Sigmoid colon (tissue), 7 donors: ENCODE measurements around the gene AFF2. TPM values are rescaled to one million over a fixed set of nuclear protein-coding genes. Genes with fewer than 3 reads are reported as not detected.

ENCODE experiments used
- DNase-seq: peaks from one replicate; pipeline ENCODE4 v3.0.0-alpha.2; 2019
- H3K27ac ChIP-seq, 4 donors: fragments of 200-600 bp; sonication (generic); one replicate each; pipeline ENCODE4 v1.5.1; 2016 to 2019; ENCODE audit warnings: mild to moderate bottlenecking in 1 of 4
- H3K27me3 ChIP-seq, 3 donors: fragments of 200-600 bp; sonication (generic); one replicate each; pipeline ENCODE4 v1.5.1; 2019; ENCODE audit warnings: mild to moderate bottlenecking in 1 of 3
- H3K36me3 ChIP-seq, 4 donors: fragments of 200-600 bp; sonication (generic); one replicate each; pipeline ENCODE4 v1.5.1; 2016 to 2019
- H3K4me1 ChIP-seq, 4 donors: fragments of 200-600 bp; sonication (generic); one replicate each; pipeline ENCODE4 v1.5.1; 2017 to 2019
- H3K4me3 ChIP-seq, 4 donors: fragments of 200-600 bp; sonication (generic); one replicate each; pipeline ENCODE4 v1.5.1; 2017 to 2019; ENCODE audit warnings: mild to moderate bottlenecking in 2 of 4, moderate library complexity in 1 of 4
- H3K9me3 ChIP-seq, 4 donors: fragments of 200-600 bp in 3 of 4; sonication (generic) in 3 of 4; one replicate each; pipeline versions ENCODE4 v1.5.1 to v1.6.1; 2013 to 2019
- CTCF ChIP-seq, 4 experiments: fragments of 450-650 bp in 3 of 4; fragments of 200-600 bp in 1 of 4; IDR thresholded peaks; one replicate each; pipeline ENCODE4 v1.5.1; 2016 to 2019; ENCODE audit warnings: antibody characterized with exemption in 4 of 4, mild to moderate bottlenecking in 3 of 4, moderate library complexity in 2 of 4
- EP300 ChIP-seq, 4 donors: sonication (generic); formaldehyde crosslinking; IDR thresholded peaks; one replicate each; pipeline ENCODE4 v1.6.1; 2017; ENCODE audit warnings: antibody characterized with exemption in 4 of 4
- POLR2A ChIP-seq, 2 donors: fragments of 450-650 bp; IDR thresholded peaks; one replicate each; pipeline ENCODE4 v1.6.1; 2016; ENCODE audit warnings: antibody characterized with exemption in 2 of 2, mild to moderate bottlenecking in 2 of 2, moderate library complexity in 2 of 2
- POLR2AphosphoS5 ChIP-seq, 4 donors: sonication (generic); formaldehyde crosslinking; IDR thresholded peaks; one replicate each; pipeline ENCODE4 v1.6.1; 2017; ENCODE audit warnings: antibody characterized with exemption in 4 of 4
- WGBS, 2 donors: extraction: QIAGEN DNeasy Blood & Tissue Kit; methylation state at CpG; one replicate each; pipeline ENCODE4 v1.1.7; 2013; 5-methylcytosine and 5-hydroxymethylcytosine counted together
- intact Hi-C: fragments of 100-400 bp; cut with DNase I; formaldehyde crosslinking; loops from one replicate; pipeline ENCODE4 v1.15.1; 2023
- polyA plus RNA-seq, 3 donors: library from polyadenylated mRNA; stranded (reverse); fragments of 200-250 nt; gene quantifications; one replicate each; pipeline ENCODE4 v1.2.3, GENCODE V29; 2013
- total RNA-seq, 4 donors: library from RNA; depleted of rRNA; stranded (reverse); fragments of >200 nt; gene quantifications; one replicate each; pipeline ENCODE4 v1.1.0, GENCODE V29; 2016
- donor health status: healthy with polysubstance abuse.
- donor health status: Bipolar disorder and iron deficiency.
- donor health status: healthy.

Gene AFF2
- total and polyA plus RNA-seq, 7 donors = 0.27 to 1.7 (median 1.1) TPM; not detected in 2

- Histone ChIP-seq H3K4me3 (no peak overlapping the region), H3K4me1 (no peaks in the 10 kb centered on the region), H3K36me3 (no peaks in the 10 kb centered on the region), H3K9me3 (no peaks in the 10 kb centered on the region), H3K27ac (no peak overlapping the region), H3K27me3 (no peaks in the 10 kb centered on the region)
- intact Hi-C loops = no loop called here
- WGBS, 2 donors = 86 to 91% methylated on average over 4 of the region's 4 CpGs
- no peak for DNase-seq
- TF ChIP-seq EP300 (IDR thresholded peaks at IDR 0.05) = no peak
- no peak for TF ChIP-seq CTCF (IDR thresholded peaks at IDR 0.05)
- no peak for TF ChIP-seq POLR2A (IDR thresholded peaks at IDR 0.05)
- no peak for TF ChIP-seq POLR2AphosphoS5 (IDR thresholded peaks at IDR 0.05)
Measured at GRCh38 chrX:148961985-148962384, 461.6 kb downstream of the AFF2 start.

- 37 to 57% methylated on average over 8 of the region's 8 CpGs for WGBS, 2 donors
- intact Hi-C loops = no loop called here
- Histone ChIP-seq H3K9me3 (no peaks in the 10 kb centered on the region), H3K36me3 (no peaks in the 10 kb centered on the region), H3K4me1 (no peaks in the 10 kb centered on the region), H3K27ac (no peak overlapping the region), H3K4me3 (no peak overlapping the region), H3K27me3 (no peaks in the 10 kb centered on the region)
- TF ChIP-seq EP300 (IDR thresholded peaks at IDR 0.05) (no peak), POLR2A (IDR thresholded peaks at IDR 0.05) (no peak), POLR2AphosphoS5 (IDR thresholded peaks at IDR 0.05) (no peak), CTCF (IDR thresholded peaks at IDR 0.05) (no peak)
- DNase-seq = no peak
Measured at GRCh38 chrX:148976571-148977400, 476.4 kb downstream of the AFF2 start.

DNA sequence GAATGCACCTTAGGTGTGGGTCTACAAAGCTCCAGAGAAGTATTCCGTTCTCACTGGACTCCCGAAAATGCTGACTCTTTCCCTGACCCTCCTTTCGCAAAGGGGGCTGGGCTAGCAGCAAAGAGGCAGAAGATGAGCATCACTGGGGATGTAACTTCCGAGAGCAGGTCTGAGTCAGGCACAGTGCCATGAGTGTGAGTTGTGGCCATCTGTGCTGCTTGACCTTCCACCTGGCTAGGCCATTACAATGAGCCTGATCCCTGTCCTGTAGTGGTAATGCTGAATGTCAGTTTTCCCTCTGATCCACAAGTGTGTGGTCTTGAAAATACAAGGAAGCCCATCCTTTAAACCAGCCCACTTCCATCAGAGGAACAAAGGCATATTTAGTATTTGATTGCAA lies 479.4 kb downstream of the AFF2 start:
- H3K27ac ChIP-seq = no peak overlapping the region
- no peak for DNase-seq
- intact Hi-C loops = no loop called here
- 91 to 96% methylated on average over 4 of the region's 4 CpGs for WGBS, 2 donors
- no peaks in the 10 kb centered on the region for H3K4me1 ChIP-seq
- H3K9me3 ChIP-seq = no peaks in the 10 kb centered on the region
- TF ChIP-seq POLR2AphosphoS5 (IDR thresholded peaks at IDR 0.05) = no peak
- no peak for TF ChIP-seq CTCF (IDR thresholded peaks at IDR 0.05)
- TF ChIP-seq EP300 (IDR thresholded peaks at IDR 0.05) = no peak
- no peak for TF ChIP-seq POLR2A (IDR thresholded peaks at IDR 0.05)
- no peaks in the 10 kb centered on the region for H3K27me3 ChIP-seq
- H3K4me3 ChIP-seq = no peak overlapping the region
- H3K36me3 ChIP-seq = no peaks in the 10 kb centered on the region

DNA sequence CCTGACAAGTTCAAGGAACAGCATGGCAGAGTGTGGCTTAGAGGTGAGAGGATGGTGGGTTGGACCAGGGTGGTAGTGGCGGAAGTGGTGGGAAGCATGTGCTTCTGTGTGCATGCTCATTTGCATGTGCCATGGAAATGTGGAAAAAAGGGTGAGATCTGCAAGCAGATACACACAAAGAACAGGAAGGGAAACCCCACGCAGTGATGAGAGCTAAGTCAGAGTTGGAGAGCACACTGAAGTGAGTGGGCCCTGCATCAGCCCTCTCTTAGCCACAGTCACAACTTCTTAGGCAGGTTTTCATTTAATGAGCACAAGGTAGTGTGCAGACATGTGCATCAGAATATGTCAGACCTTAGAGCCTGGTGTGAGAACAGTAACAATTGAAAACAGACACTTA lies 483.8 kb downstream of the AFF2 start:
- H3K27ac ChIP-seq = no peak overlapping the region
- H3K36me3 ChIP-seq = no peaks in the 10 kb centered on the region
- H3K9me3 ChIP-seq = no peaks in the 10 kb centered on the region
- DNase-seq = no peak
- TF ChIP-seq POLR2AphosphoS5 (IDR thresholded peaks at IDR 0.05) (no peak), POLR2A (IDR thresholded peaks at IDR 0.05) (no peak), CTCF (IDR thresholded peaks at IDR 0.05) (no peak), EP300 (IDR thresholded peaks at IDR 0.05) (no peak)
- intact Hi-C loops = no loop called here
- H3K4me3 ChIP-seq = no peak overlapping the region
- WGBS, 2 donors = 69 to 76% methylated on average over 2 of the region's 2 CpGs
- H3K4me1 ChIP-seq = no peaks in the 10 kb centered on the region
- no peaks in the 10 kb centered on the region for H3K27me3 ChIP-seq
